Activated naive CD4-positive, alpha-beta T cell treated with anti-CD3 and anti-CD28 coated beads for 36 hours (primary cell): ENCODE data around the gene IL22RA1. TPM values are rescaled to one million over a fixed set of nuclear protein-coding genes. Genes with fewer than 3 reads are reported as not detected.

Experiments
- CTCF ChIA-PET: fragments of 350-600 bp; sonication (Branson Sonifier 250); formaldehyde crosslinking; loops from one replicate; lab custom pipeline; 2021; ENCODE audit warnings: antibody characterized with exemption; lab: Charles Lee
- DNase-seq: peaks from one replicate; pipeline ENCODE4 v3.0.0-alpha.2; 2020
- H3K27ac Mint-ChIP-seq: one replicate; pipeline ENCODE4 v1.8.0; 2021; ENCODE audit warnings: mild to moderate bottlenecking, mixed read lengths
- H3K27me3 Mint-ChIP-seq: one replicate; pipeline ENCODE4 v1.8.0; 2021; ENCODE audit warnings: low read depth, mixed read lengths
- H3K36me3 Mint-ChIP-seq: one replicate; pipeline ENCODE4 v1.8.0; 2021; ENCODE audit warnings: low read depth, mixed read lengths
- H3K4me1 Mint-ChIP-seq: one replicate; pipeline ENCODE4 v1.8.0; 2021; ENCODE audit warnings: low read depth, mixed read lengths
- H3K4me3 Mint-ChIP-seq: one replicate; pipeline ENCODE4 v1.8.0; 2021; ENCODE audit warnings: mild to moderate bottlenecking, moderate library complexity, mixed read lengths
- H3K9me3 Mint-ChIP-seq: one replicate; pipeline ENCODE4 v1.8.0; 2021; ENCODE audit warnings: mixed read lengths
- intact Hi-C: fragments of 100-400 bp; cut with micrococcal nuclease; formaldehyde crosslinking; loops from one replicate; pipeline ENCODE4 v1.15.1; 2023
- total RNA-seq, 2 experiments: library from RNA; stranded (reverse); gene quantifications; one replicate each; pipeline ENCODE4 v1.2.3, GENCODE V29; 2021

Gene IL22RA1
- total RNA-seq, 2 experiments from 2014 or later, result not detected

- Mint-ChIP-seq H3K9me3 (no peaks in the 10 kb centered on the region), H3K4me3 (no peak overlapping the region), H3K27me3 (peaks cover 6% of the 10 kb centered on the region), H3K36me3 (no peaks in the 10 kb centered on the region), H3K27ac (no peak overlapping the region), H3K4me1 (peaks cover 5% of the 10 kb centered on the region)
- CTCF ChIA-PET, result no interaction called here
- intact Hi-C loops, result no loop called here
- no peak for DNase-seq
Observed at GRCh38 chr1:24108334-24109165, 34.4 kb downstream of the IL22RA1 start.

- DNase-seq, result no peak
- no peaks in the 10 kb centered on the region for H3K36me3 Mint-ChIP-seq
- H3K27ac Mint-ChIP-seq, result no peak overlapping the region
- no peaks in the 10 kb centered on the region for H3K27me3 Mint-ChIP-seq
- peaks cover 3% of the 10 kb centered on the region for H3K4me1 Mint-ChIP-seq
- intact Hi-C loops, result no loop called here
- CTCF ChIA-PET, result interaction anchor here (1.5 kb wide), 1 partner anchor 43 kb away, joined by 3 read pairs; no protein-coding TSS in a partner anchor
- H3K4me3 Mint-ChIP-seq, result no peak overlapping the region
- no peaks in the 10 kb centered on the region for H3K9me3 Mint-ChIP-seq
Observed at GRCh38 chr1:24107462-24108138, 35.3 kb downstream of the IL22RA1 start.

DNA sequence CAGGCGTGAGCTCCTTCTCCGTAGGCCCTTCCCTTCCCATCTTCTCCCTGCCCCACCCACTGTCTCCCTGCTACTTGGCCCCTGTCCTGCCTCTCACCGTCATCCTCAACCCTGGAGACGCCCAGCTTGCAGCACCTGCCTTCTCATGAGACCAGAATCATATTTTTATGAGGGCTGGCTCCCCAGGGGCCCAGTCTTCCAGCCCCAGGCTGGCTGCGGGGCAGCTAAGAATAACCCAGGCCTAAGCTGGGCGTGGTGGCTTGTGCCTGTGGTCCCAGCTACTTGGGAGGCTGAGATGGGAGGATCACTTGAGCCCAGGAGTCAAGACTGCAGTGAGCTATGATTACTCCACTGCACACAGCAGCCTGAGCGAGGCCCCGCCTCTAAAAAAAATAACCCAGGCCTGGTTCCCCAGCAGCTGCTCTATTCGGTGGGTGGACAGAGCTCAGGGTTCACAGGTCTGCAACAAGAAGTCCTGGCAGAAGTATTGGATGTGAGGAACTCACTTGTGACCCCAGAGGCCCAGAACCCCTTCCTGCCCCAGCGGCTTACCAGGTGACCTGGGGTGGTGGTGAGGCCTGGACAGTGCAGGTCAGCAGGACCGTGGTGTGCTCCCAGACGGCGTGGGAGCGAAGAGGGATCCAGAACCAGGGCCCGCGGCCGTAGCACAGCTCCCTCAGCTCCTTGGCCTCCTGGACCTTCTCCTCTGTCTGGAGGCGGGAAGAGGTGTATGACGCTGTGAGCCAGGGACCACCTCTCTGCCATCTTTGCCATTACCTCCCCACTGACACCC, 37.4 kb downstream of the IL22RA1 start:
- CTCF ChIA-PET, result interaction anchor here (1.5 kb wide), 1 partner anchor 34 kb away, joined by 3 read pairs; no protein-coding TSS in a partner anchor

GRCh38 chr1:24104854-24105253, 38.1 kb downstream of the IL22RA1 start:
- intact Hi-C loops, result no loop called here
- H3K27me3 Mint-ChIP-seq, result no peaks in the 10 kb centered on the region
- no peak for DNase-seq
- CTCF ChIA-PET, result interaction anchor here (1.5 kb wide), 1 partner anchor 34 kb away, joined by 3 read pairs; no protein-coding TSS in a partner anchor
- H3K4me3 Mint-ChIP-seq, result no peak overlapping the region
- no peaks in the 10 kb centered on the region for H3K4me1 Mint-ChIP-seq
- no peaks in the 10 kb centered on the region for H3K9me3 Mint-ChIP-seq
- no peaks in the 10 kb centered on the region for H3K36me3 Mint-ChIP-seq
- H3K27ac Mint-ChIP-seq, result no peak overlapping the region

More for the DNA sequence above, 37.4 kb downstream of the IL22RA1 start:
- Mint-ChIP-seq H3K27ac (no peak overlapping the region), H3K4me3 (no peak overlapping the region), H3K36me3 (no peaks in the 10 kb centered on the region), H3K9me3 (no peaks in the 10 kb centered on the region), H3K27me3 (no peaks in the 10 kb centered on the region), H3K4me1 (no peaks in the 10 kb centered on the region)
- intact Hi-C loops, result no loop called here
- DNase-seq, result no peak

- CTCF ChIA-PET, result no interaction called here
- H3K9me3 Mint-ChIP-seq, result no peaks in the 10 kb centered on the region
- no peaks in the 10 kb centered on the region for H3K4me1 Mint-ChIP-seq
- H3K4me3 Mint-ChIP-seq, result no peak overlapping the region
- H3K36me3 Mint-ChIP-seq, result no peaks in the 10 kb centered on the region
- no peaks in the 10 kb centered on the region for H3K27me3 Mint-ChIP-seq
- no peak for DNase-seq
- no peak overlapping the region for H3K27ac Mint-ChIP-seq
- intact Hi-C loops, result no loop called here
Observed at GRCh38 chr1:24103879-24104278, 39.1 kb downstream of the IL22RA1 start.

GRCh38 chr1:24103408-24103807, 39.5 kb downstream of the IL22RA1 start:
- intact Hi-C loops, result no loop called here
- Mint-ChIP-seq H3K36me3 (no peaks in the 10 kb centered on the region), H3K27me3 (no peaks in the 10 kb centered on the region), H3K9me3 (no peaks in the 10 kb centered on the region), H3K4me1 (no peaks in the 10 kb centered on the region), H3K4me3 (no peak overlapping the region), H3K27ac (no peak overlapping the region)
- CTCF ChIA-PET, result no interaction called here
- no peak for DNase-seq

GRCh38 chr1:24102961-24103360, 40.0 kb downstream of the IL22RA1 start:
- intact Hi-C loops, result no loop called here
- H3K4me3 Mint-ChIP-seq, result no peak overlapping the region
- no peaks in the 10 kb centered on the region for H3K27me3 Mint-ChIP-seq
- H3K4me1 Mint-ChIP-seq, result no peaks in the 10 kb centered on the region
- no peaks in the 10 kb centered on the region for H3K36me3 Mint-ChIP-seq
- DNase-seq, result no peak
- H3K9me3 Mint-ChIP-seq, result no peaks in the 10 kb centered on the region
- no peak overlapping the region for H3K27ac Mint-ChIP-seq
- CTCF ChIA-PET, result interaction anchor here (1.3 kb wide), 1 partner anchor 32 kb away, joined by 3 read pairs; no protein-coding TSS in a partner anchor

GRCh38 chr1:24101796-24102586, 40.9 kb downstream of the IL22RA1 start:
- H3K27ac Mint-ChIP-seq, result no peak overlapping the region
- intact Hi-C loops, result no loop called here
- no peaks in the 10 kb centered on the region for H3K4me1 Mint-ChIP-seq
- no peaks in the 10 kb centered on the region for H3K9me3 Mint-ChIP-seq
- H3K36me3 Mint-ChIP-seq, result no peaks in the 10 kb centered on the region
- no peaks in the 10 kb centered on the region for H3K27me3 Mint-ChIP-seq
- CTCF ChIA-PET, result interaction anchor here (1.3 kb wide), 2 partner anchors 10 to 31 kb away, joined by 3 read pairs; partner anchors contain the start of gene MYOM3
- no peak for DNase-seq
- no peak overlapping the region for H3K4me3 Mint-ChIP-seq

GRCh38 chr1:24100945-24101737, 41.8 kb downstream of the IL22RA1 start:
- intact Hi-C loops, result no loop called here
- Mint-ChIP-seq H3K4me1 (no peaks in the 10 kb centered on the region), H3K36me3 (no peaks in the 10 kb centered on the region), H3K27me3 (no peaks in the 10 kb centered on the region), H3K27ac (no peak overlapping the region), H3K9me3 (no peaks in the 10 kb centered on the region), H3K4me3 (no peak overlapping the region)
- DNase-seq, result no peak
- CTCF ChIA-PET, result interaction anchor here (1.3 kb wide), 1 partner anchor 10 kb away, joined by 3 read pairs; the partner anchor contains the start of gene MYOM3

GRCh38 chr1:24098943-24099638, 43.8 kb downstream of the IL22RA1 start:
- Mint-ChIP-seq H3K9me3 (no peaks in the 10 kb centered on the region), H3K4me3 (no peak overlapping the region), H3K4me1 (no peaks in the 10 kb centered on the region), H3K36me3 (no peaks in the 10 kb centered on the region), H3K27me3 (no peaks in the 10 kb centered on the region), H3K27ac (no peak overlapping the region)
- CTCF ChIA-PET, result no interaction called here
- intact Hi-C loops, result no loop called here
- DNase-seq, result no peak
